GM18526 (cell line): Measurements from ENCODE around the gene ATP6V0E1.

Experiments
- POLR2A ChIP-seq: IDR thresholded peaks from 3 replicates; pipeline ENCODE4 v1.6.1; 2011; ENCODE audit not compliant: insufficient read length; ENCODE audit errors: extremely low read depth

The ATP6V0E1 gene

DNA sequence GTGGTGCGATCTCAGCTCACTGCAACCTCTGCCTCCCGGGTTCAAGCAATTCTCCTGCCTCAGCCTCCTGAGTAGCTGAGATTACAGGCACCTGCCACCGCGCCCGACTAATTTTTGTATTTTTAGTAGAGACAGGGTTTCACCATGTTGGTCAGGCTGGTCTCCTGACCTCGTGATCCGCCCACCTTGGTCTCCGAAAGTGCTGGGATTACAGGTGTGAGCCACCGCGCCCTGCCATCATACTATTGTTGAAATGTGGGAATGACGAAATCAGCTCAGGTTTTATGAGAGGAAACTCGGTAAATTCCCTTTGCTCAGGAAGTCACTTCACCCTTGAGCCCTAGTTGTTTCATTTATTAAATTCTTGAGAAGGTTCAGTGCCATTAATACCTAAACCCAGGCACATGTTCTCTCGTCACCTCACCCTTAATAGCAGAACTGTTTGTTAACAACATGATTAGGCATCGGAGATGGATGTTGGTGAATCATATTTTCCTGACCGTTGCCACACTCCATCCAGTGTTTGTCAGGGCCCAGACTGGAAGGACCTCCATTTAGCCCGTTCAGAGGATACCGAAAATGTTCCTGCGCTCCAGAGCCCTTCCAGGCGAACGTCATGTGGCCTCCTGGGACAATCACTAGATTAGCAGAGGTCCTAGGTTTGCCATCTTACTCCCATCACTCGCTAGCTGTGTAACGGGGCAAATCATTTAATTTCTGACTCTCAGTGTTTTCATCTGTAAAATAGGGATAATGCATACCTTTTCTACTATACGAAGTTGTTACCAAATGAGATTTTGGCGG is 52.5 kb downstream of the ATP6V0E1 start:
- TF ChIP-seq POLR2A: no peak

- TF ChIP-seq POLR2A: no peak
Measured at GRCh38 chr5:173039188-173039587, 55.6 kb downstream of the ATP6V0E1 start.

DNA sequence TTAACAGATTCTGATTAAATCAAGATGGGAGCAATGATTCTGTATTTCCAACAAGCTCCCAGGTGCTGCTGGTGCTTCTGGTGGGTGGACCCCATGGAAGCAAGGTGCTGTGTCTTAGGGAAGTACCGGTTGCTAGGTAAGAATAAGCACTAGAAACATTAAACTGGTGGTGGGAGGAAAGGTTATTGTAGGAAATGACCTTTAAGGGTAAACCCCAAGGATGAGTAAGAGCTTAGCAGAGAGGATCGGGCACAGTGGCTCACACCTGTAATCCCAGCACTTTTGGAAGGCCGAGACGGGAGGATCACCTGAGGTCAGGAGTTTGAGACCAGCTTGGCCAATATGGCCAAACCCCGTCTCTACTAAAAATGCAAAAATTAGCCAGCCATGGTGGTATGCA is 56.4 kb downstream of the ATP6V0E1 start:
- TF ChIP-seq POLR2A: no peak

DNA sequence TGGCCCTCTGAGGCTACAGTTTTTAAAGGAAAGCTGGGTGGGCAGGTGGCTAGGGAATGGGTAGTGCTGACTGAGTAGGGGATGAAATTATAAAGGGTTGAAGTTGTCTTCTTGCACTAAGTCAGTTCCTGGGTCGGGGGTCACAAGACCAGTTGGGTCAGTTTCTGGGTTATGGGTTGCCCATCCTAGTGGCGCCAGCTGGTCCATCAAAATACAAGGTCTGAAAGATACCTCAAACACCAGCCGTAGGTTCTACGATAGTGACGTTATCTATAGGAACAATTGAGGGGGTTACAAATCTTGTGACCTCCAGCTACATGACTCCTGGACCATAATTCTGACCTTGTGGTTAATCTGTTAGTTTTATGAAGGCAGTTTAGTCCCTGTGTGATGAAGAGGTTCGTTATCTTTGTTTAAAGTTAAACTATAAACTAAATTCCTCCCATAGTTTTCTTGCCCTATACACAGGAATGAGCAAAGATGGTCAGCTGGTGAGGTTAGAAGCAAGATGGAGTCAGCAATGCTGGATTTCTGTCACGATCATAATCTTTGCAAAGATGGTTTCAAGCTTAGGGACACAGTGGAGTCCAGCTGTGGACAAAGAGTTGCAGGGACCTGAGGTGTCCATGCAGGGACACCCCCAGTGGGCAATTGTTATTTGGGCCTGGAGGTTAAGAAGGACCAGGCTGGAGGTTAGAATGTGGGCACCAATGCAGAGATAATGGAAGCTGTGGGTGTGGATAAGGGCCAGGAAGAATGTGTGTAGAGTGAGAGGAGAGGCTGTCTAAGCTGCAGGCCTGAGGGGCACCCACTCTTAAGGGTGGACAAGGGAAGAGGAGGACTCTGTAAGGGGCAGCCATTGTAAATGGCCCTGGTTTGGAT is 58.6 kb downstream of the ATP6V0E1 start:
- TF ChIP-seq POLR2A: no peak

GRCh38 chr5:173042763-173043107 is 59.2 kb downstream of the ATP6V0E1 start:
- TF ChIP-seq POLR2A: no peak

GRCh38 chr5:173045474-173045873 is 61.9 kb downstream of the ATP6V0E1 start:
- no peak for TF ChIP-seq POLR2A

DNA sequence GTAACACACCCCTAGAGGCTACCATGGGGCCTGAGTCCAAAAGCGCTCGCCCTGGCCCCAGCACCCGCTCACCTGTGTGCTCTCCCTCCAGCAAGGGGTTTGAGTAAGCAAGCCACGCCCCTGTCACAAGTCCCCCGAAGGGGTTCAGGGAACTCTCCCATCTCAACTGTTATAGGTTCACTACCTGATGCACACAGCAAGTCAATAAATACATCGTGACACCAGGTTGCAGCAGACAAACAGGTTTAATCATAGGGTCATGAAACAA is 64.2 kb downstream of the ATP6V0E1 start:
- no peak for TF ChIP-seq POLR2A

DNA sequence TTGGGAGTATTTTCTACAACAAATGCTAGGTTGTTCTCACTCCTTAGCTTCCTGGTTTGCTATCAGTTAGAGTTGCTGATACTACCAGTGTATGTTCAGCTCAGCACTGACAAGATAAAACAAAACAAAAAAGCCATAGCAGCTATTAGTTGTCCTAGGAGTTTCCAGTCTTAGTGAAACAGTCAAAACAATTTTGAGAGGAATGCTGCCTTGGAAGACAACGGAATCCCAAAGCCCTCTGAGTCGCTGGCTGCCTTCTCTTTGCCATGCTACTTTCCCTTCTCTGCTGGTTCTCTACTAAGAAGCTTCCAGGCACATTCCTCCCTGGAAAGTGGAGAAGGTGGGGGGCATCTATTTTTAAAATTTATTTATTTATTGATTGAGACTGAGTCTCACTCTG is 67.2 kb downstream of the ATP6V0E1 start:
- TF ChIP-seq POLR2A: no peak

DNA sequence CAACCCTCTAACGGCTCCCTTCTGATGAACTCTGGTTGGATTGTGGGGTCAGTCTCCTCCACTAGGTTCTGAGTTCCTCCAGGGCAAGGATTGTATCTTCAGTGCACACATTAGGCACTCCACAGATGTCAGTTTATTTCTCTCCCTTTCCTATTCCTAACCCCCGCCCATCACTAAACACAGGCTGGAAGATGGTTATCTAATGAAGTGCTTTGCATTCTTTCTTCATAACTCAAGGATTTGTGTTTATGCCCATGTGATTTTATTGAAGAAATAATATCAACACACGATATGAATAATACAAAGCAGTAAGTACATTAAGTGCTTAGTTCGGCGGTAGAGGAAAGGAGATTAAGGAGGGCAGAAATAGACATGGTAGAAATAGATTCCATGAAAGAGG is 68.2 kb downstream of the ATP6V0E1 start:
- TF ChIP-seq POLR2A: no peak

- TF ChIP-seq POLR2A: no peak
Measured at GRCh38 chr5:173053041-173053440, 69.5 kb downstream of the ATP6V0E1 start.

DNA sequence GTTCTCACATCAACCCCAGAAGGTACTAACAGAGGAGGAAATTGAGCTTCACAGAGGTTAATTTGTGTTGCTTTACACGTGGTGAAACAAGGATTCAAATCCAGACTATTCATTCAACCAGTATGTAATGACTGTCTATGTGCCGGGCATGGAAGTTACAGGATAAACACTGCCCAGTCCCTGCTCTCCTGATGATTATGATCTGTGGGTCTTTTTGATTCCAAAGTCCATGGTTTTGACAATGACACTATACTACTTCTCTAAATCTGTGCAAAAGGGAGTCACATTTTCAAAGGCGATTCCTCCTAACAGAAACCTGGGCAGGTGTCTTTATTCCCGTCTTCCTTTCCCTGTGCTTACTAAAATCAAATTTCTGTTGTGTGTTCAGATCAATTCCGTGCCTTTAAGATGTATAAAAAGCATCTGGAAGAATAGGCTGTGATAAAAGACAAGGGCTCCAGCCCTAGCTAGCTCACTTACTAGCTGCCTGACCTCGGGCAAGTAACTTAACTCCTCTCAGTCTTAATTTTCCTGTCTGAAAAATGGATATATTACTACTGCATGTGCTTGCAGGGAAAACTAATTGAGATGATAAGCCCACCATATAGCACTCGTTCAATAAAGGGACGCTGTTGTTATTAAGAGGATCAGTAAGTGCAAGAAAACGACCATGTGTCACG is 71.6 kb downstream of the ATP6V0E1 start:
- TF ChIP-seq POLR2A: no peak

- TF ChIP-seq POLR2A: no peak
Measured at GRCh38 chr5:173055722-173055982, 72.1 kb downstream of the ATP6V0E1 start.

GRCh38 chr5:173055983-173056782 is 72.6 kb downstream of the ATP6V0E1 start, which contains the start of gene CREBRF:
TSS of gene CREBRF (plus strand) at chr5:173056352. CDS start at chr5:173080776, 24,424 bp downstream.
- peak; percentile 80 for TF ChIP-seq POLR2A

DNA sequence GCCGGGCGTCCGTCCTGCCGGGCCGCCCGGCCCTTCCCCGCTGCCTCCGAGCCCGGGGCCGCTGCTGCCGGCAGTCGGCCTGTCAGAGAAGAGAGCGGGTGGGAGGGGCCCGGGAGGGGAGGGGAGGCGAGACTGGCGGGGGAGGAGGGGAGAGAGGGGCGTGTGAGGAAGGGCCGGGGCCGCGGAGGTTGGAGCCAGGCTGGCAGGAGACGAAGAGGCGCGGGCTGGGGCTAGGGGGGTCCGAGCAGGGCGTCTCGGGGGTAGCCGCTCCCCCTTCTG is 73.2 kb downstream of the ATP6V0E1 start:
- TF ChIP-seq POLR2A: no peak

DNA sequence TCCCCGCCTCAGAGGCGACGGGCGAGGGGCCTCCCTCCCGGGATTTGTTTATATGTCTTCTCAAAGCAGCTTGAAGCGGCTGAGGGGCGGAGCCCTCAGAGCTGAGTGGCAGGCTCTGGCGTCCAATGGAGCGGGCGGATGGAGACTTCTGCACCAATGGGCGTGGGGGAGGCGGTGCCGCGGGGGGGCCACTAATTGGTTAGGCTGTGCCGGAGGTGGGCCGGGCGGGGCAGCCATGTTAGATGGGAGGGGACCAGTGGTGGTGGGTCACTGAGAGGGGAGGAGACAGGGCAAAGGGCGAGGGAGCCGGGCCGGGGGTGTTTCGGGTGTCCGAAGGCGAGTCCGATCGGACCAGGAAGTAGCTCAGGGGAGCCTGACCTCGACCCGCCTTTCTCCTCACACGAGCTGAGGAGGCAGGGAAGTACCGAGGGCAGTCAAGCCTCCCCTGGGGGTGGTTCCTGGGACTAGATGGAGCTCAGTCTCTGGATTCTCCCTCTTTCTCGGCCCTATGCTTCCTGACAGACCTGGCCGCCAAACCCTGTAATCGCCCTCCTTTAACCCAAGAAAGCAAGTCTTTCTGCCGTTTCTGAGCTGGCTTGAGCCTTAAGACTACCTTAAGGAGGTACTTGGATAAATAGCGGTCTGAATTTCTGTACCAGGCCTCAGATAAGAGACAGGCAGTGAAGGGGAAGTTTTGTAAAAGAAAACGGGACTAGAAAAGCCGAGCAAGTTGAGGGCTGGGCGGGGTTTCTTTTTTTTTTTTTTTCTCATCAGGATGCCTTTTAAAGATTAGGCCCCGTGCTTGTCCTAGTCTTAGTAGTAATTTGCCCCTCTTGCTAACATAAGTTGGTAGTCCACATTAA is 73.7 kb downstream of the ATP6V0E1 start:
- TF ChIP-seq POLR2A: peak; percentile 62
